GM21423 (cell line): ENCODE measurements around the gene ANTXRL.
"Not testable (repeated sequence)": the region's sequence is repeated elsewhere in the genome, so short reads cannot be mapped to it uniquely, and the experiment has no call there.

Source experiments
- ATAC-seq: cut with Tn5 transposase; IDR thresholded peaks from one replicate; pipeline ENCODE4 v1.9.1; 2021; ENCODE audit warnings: mild to moderate bottlenecking, moderate library complexity; ENCODE audit not compliant: unreplicated experiment

Gene ANTXRL

GRCh38 chr10:46254007-46254383, 32.8 kb upstream of the ANTXRL start:
- no peak for ATAC-seq

GRCh38 chr10:46254467-46254866, 32.3 kb upstream of the ANTXRL start:
- no peak for ATAC-seq

- ATAC-seq = not testable (repeated sequence)
These were observed 31.6 kb upstream of the ANTXRL start for GRCh38 chr10:46255210-46255609.

- no peak for ATAC-seq
These were observed 30.7 kb upstream of the ANTXRL start for GRCh38 chr10:46255801-46256747.

- no peak for ATAC-seq
These were observed 29.7 kb upstream of the ANTXRL start for GRCh38 chr10:46257099-46257498.

- not testable (repeated sequence) for ATAC-seq
These were observed 23.8 kb upstream of the ANTXRL start for GRCh38 chr10:46262906-46263560.

GRCh38 chr10:46263831-46264268, 22.9 kb upstream of the ANTXRL start:
- no peak for ATAC-seq

GRCh38 chr10:46264336-46264735, 22.5 kb upstream of the ANTXRL start:
- ATAC-seq = no peak

- ATAC-seq = no peak
These were observed 21.9 kb upstream of the ANTXRL start for GRCh38 chr10:46264737-46265368.

- not testable (repeated sequence) for ATAC-seq
These were observed 21.1 kb upstream of the ANTXRL start for GRCh38 chr10:46265566-46266305.

GRCh38 chr10:46266306-46266985, 20.4 kb upstream of the ANTXRL start:
- no peak for ATAC-seq

- ATAC-seq = no peak
These were observed 19.4 kb upstream of the ANTXRL start for GRCh38 chr10:46267132-46267985.

GRCh38 chr10:46268076-46268881, 18.5 kb upstream of the ANTXRL start:
- ATAC-seq = peak; percentile 82

GRCh38 chr10:46269554-46270053, 17.2 kb upstream of the ANTXRL start:
- ATAC-seq = not testable (repeated sequence)

- no peak for ATAC-seq
These were observed 16.5 kb upstream of the ANTXRL start for GRCh38 chr10:46270086-46270811.

- not testable (repeated sequence) for ATAC-seq
These were observed 15.8 kb upstream of the ANTXRL start for GRCh38 chr10:46270963-46271530.

- ATAC-seq = not testable (repeated sequence)
These were observed 14.8 kb upstream of the ANTXRL start for GRCh38 chr10:46271795-46272499.
